GM19238 (cell line): Measurements from ENCODE around the gene C16orf96.
A peak's percentile ranks its signal among the peaks of the same experiment; 100 is the strongest.

Experiments used
- DNase-seq: peaks from one replicate; pipeline ENCODE4 v3.0.0; 2011; ENCODE audit warnings: low spot score; ENCODE audit not compliant: insufficient read length

Gene C16orf96

DNA sequence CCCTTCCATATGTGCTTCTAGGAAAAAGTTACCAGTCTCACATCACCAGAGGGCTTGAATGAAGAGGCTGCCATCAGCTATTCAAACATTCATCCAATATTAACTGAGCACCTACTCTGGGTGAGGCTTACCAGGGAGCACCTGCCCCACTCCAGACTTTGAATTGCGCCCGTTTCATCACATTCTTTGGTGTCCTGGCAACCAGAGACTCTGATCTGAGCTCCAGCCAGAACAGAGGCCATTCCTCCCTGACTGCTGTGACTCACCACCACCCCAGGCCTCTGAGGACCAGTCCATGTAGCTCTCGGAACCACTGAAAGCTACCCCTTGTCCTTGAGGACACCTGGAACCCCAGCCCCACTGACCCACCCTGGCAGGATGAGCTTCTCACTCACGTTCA lies at the start of gene C16orf96:
C16orf96 (plus strand) TSS at position 229 of the 400 bp plus-strand sequence; CDS start at position 379, 150 bp downstream.
- no peak for DNase-seq

DNA sequence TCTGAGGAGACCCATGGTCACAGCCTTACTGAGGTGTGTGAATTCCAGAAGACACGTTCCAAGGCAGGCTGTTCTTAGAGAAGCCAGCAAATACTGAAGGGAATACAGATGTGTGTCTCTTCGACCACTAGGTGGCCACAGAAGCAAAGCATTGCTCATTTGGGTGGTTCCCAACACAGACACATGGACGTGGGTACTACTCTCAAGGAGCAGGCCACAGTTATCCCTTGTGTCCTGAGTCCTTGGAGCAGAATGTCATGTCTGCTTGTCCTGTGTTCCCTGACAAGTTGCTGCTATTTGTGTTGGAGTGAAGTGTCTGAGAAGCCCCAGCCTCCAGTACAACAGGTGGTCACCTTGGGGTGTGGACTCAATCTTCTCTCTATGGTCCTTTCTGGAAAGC lies 49.7 kb upstream of the C16orf96 start:
- peak; percentile 57 for DNase-seq

DNA sequence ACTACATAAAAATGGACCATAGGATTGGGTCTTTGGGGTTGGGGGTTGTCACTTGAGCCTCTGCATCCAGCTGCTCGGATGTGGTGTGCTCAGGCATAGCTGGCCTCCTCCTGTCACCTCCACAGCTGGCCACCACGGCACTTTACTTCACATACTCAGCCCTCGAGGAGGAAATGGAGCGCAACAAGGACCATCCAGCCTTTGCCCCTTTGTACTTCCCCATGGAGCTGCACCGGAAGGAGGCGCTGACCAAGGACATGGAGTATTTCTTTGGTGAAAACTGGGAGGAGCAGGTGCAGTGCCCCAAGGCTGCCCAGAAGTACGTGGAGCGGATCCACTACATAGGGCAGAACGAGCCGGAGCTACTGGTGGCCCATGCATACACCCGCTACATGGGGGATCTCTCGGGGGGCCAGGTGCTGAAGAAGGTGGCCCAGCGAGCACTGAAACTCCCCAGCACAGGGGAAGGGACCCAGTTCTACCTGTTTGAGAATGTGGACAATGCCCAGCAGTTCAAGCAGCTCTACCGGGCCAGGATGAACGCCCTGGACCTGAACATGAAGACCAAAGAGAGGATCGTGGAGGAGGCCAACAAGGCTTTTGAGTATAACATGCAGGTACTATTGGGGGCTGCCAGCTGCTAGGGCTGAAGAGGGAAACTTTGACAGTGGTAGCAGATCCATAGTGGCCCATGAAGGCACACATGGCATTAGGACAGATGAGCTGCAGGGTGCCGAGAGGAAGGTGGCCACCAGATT lies 48.4 kb upstream of the C16orf96 start:
- no peak for DNase-seq

DNA sequence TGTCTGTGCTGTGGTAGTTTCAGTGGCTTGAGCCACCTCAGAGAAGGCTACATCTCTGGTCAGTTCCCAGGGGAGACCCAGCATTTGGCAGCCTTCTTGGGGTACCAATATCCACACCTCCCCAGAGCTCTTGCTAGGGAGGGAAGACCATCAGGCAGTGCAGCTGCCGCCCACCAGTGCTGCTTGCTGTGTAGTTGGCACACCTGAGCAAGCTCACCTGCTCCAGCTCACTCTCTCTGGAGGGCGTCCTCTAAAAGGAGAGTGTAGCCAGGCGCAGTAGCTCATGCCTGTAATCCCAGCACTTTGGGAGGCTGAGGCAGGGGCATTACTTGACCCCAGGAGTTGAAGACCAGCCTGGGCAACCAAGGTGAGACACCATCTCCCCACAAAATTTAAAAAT lies 47.3 kb upstream of the C16orf96 start:
- DNase-seq, result no peak

DNA sequence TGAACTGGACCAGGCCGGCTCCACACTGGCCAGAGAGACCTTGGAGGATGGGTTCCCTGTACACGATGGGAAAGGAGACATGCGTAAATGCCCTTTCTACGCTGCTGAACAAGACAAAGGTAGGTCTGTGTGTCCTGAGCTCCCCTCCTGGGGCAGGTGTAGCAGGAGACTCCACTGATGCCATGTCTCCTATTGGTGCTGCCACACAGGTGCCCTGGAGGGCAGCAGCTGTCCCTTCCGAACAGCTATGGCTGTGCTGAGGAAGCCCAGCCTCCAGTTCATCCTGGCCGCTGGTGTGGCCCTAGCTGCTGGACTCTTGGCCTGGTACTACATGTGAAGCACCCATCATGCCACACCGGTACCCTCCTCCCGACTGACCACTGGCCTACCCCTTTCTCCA lies 46.7 kb upstream of the C16orf96 start:
- no peak for DNase-seq

DNA sequence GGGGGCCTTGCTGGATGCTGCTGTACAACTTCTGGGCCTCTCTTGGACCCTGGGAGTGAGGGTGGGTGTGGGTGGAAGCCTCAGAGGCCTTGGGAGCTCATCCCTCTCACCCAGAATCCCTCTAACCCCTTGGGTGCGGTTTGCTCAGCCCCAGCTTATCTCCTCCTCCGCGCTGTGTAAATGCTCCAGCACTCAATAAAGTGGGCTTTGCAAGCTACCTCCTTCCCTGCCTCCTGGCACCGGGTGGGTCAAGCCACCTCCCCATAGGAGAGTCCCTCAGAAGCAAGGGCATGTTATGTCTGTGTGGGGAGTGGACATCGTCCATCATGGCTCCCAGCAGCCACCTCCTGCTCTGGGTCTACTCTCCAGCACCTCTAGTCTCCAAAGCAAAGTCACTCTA lies 46.0 kb upstream of the C16orf96 start:
- no peak for DNase-seq

DNA sequence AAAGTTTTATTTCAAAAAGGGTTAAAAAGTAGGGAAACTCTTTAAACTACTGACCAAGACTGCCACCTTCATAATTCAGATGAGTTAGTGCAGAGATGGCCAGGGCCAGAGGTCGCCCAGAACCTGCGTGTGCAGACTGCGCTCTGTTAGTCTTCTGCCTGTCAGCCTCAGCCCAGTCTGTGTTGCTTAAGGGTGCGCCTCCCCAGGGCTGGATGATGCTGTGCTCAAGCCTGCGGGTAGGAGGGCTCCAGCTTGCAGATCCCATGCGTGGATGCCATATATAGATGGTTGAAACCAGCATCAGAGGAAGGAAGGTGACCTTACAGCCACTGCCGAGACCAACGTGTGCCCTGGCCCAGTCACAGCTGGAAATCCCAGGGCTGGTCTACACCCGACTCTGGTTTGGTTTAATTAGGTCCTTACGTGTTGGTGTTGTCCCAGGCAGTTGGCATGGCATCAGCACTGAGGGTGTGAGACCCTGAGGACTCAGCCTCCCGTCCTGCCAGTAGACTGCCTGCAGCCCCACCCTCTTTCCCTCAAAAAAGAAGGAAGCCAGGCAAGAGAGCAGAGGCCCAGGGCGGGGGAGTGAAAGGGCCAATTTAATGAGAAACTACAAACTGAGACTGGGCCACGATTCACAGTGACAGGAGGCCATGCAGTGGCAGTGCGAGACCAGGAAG lies 45.3 kb upstream of the C16orf96 start:
- DNase-seq, result no peak

DNA sequence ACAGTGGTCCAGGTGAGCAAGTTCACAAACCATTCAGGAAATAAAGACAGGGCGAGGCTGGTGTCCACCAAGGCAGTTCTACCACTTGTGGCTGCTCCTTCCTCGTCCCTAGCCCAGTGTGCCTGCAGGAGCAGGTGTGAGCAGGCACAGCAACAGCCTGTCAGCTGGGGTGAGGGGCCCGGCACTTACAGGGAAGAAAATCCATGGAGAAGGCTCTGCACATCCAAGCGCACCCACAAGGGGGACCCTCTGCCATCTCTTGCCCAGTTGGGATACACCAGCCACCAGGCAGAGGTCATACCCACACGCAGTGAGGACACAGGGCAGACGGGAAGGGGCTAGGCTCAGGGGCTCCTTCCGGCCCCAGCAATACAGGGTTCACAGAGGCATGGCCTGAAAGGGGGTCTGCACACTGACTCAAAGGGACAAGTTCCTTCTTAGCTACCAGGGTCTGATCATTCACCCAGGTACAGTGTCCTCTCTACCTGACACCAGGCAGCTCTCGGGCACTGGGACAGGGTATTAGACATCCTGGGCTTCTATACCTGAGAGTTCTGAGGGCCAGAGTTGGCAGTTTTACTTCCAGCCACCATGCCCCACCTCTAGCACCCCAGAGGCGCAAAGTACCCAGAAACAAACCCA lies 44.6 kb upstream of the C16orf96 start:
- no peak for DNase-seq

DNA sequence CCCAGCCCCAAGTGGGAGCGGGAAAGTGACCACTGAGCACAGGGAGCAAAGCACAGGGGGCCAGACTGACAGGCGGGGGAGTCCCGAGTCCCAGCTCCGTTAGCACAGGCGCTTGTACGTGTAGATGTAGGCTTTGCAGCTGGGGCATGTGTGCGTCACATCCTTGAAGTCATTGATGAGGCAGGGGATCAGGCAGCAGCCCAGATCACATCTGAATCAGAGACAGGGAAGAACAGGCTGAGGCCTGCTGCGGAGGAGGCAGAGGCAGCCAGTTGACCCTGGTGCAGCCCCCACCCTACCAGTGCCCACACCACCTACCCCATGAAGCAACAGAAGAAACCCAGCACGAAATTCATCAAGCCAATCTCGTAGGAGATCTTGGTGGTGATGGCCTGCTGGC lies 43.7 kb upstream of the C16orf96 start:
- no peak for DNase-seq

DNA sequence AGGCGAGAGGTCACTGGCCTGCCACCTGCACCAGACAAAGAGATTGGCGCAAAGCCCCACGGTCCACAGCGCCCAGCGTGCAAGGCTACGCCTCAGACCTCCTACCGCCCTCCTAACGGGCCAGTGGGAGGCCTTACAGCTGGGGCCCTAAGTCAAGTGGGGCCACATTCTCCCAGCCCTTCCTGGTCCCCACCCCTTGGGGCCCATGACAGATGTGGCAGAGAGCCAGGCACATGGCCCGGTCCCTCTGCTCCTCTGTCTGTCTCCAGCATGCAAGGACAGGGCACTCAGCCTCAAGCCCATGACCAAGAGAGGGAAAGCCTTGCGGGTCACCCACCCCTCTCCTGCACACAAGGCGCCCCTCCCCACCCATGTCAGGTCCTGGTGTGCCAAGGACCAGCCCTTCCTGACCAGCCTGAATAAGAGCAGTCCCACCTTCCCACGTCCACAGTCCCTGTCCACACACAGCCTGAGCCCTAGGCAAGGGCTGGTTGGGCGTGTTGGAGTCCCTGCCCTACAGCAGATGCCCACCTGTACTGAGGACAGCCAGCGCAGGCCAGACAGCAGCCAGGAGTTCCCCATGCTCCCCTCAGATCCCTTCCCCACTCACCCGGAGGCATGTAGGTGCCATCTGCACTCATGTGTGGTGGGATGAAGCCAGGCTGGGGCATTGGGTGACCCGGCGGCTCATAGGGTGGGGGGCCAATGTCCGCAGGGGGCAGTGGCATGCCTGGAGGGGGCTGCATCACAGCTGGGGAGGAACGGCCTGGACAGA lies 42.9 kb upstream of the C16orf96 start:
- no peak for DNase-seq

DNA sequence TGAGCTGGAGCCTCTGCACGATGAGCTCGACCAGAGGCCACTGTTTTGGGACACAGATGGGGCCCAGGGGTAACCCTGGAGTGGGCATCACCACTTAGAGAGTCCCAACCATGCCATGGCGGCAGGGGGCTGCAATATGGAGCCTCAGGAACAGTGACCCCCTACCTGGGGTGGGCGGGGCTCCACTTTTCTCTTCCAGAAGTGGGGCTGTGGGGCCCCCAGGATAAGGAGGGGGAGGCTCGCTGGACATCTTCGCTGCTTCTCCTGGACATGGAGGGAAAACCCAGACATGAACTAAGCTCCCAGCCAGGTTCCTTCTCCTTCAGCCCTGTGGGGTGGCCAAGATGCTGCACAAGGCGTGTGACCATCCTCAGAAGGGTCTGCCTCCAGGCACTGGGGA lies 42.3 kb upstream of the C16orf96 start:
- no peak for DNase-seq

DNA sequence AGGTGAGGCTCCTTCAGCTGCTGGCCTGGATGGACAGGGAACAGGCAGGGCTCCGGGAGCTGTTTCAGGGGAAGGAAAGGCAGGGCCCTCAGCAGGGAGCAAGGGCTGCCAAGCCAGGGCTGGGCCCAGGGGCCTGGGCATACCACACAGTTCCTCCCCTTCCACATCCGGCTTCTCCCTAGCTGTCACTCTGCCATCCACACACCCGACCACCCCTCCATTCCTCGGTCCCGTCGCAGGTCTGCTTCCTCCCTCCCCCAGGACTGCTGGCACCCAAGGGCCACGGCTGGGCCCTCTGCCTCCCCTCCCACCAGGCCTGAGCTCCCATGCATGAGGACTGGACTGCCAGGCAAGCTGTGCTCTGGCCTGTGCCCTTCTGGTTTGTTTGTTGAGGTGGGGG lies 41.5 kb upstream of the C16orf96 start:
- DNase-seq, result no peak

DNA sequence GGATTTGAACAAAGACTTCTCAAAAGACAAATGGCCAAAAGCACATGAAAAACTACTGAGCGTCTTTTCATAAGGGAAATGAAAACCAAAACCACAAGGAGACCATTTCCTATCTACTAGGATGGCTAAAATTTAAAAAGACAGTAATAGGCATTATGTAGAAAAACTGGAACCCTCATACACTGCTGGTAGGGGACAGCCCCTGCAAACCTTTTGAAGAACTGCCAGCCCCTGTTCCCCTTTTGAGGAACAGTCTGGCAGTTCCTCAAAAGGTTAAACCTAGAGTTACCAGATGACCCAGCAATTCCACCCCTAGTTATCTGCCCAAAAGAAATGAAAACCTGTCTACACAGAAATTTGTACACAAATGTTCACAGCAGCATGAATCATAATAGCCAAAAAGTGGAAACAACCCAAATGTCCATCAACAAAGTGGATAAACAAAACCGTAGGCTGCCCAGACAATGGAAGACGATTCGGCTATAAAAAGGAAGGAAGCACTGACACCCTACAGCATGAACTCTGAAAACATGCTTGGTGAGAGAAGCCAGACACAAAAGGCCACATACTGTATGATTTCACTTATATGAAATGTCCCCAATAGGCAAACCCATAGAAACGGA lies 40.4 kb upstream of the C16orf96 start:
- no peak for DNase-seq

DNA sequence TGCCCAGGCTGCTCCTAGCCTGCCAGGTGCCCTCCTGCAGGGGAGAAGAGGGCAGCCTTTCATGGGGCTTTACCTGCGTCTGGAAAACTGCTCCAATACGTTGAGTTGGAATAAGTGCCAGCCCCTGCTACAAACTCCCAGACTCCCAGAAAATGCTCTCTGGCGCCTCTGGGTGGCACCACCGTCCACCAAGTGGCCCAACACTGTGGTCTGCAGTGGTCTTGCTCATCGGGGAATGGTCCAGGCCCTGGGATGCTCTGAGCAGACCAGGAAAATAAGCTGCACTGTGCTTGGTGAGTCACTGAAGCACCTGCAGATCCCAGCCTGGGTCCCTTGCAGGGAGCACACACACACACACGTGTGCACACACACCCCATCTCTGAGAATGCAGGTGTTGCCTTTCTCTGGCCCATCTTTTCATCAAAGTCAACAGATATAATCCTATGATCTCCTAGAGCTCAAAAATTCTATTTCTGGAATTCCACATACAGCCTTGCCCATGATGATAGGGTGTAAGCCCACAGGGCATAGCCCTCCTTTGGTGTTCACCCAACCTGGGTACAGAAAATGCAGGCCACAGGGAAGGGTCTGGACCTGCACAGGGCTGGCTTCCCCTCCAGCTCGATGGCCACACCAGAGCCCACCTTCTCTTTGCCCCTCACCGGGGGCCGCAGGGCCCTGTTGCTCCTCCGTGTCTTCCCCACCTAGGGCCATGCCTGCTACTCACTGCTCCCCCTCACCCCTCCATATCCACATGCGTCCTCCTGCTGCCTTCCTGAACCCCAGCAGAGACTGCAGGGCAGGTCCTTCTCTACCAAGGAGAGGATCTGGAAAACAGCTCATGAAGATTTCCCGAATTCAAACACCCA lies 38.1 kb upstream of the C16orf96 start:
- no peak for DNase-seq

DNA sequence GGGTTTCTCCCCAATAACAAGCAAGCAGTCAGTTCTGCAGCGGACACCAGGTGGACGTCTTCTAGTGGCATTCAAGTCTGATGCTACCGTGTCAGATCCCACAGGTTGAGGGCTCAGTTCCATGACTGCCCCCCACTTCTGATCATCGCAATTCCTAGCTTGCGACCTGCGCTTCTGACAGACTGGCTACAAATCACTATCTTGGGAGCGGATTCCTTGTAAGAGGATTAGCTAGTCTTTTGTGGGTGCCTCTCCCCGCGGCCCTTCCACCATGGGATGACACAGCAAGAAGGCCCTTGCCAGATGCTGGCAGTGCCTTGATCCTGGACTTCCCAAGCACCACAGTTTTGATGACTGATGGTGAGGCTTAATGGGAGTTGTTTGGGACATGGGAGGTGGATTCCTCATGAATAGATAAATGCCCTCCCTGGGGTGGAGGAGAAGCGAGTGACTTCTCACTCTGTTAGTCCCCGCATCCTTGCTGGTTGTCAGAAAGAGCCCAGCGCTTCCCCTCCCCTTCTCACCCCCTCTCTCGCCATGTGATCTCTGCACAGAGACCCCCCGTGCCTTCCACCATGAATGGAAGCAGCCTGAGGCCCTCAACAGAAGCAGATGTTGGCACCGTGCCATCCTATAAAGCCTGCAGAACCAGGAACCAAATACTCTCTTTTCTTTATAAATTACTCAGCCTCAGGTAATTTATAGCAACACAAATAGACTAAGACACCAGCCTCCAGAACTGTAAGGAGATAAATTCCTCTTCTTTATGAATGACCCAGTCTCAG lies 36.7 kb upstream of the C16orf96 start:
- no peak for DNase-seq

DNA sequence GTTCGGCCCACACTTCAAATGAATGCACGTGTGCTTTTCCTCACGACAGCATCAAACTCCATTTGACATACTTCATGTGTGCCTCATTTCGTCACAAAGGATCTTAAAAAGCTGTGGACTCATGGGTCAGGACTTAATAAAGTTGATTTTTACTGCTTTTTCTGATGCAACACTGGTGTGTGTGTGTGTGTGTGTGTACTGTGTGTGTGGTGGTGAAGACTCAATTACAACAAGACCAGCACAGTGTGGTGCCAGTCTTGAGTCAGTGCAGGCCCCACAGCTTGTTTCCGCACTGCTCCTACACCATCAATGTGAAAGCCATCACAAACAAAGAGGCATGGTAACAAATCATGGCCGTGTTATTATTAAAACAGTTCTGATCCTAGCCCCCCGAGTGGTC lies 35.2 kb upstream of the C16orf96 start:
- DNase-seq, result no peak

DNA sequence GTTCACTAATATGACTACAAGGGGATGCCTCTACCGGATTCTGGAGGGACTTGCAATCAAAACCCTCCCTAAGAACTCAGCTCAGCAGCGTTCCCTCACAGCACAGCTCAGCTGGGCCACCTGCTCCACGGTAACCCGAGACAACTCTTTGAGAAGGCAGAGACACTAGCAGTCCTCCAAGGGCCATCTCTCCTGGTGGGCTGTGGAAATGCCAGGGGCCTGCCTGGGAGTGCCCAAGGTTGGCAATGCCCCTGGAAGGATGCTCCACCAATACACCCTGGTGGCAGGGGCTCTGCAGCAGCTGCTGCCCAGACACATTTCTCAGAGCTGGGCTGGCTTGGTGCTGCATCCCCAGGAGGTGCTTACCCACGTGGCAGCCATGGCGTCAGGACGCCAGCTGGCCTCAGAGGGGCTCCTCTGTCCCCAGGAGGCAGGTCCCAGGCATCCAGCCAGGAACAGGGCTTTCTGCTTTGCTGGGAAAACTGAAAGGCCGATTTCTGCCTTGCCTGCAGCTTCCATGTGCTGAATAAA lies 34.0 kb upstream of the C16orf96 start:
- DNase-seq, result no peak

DNA sequence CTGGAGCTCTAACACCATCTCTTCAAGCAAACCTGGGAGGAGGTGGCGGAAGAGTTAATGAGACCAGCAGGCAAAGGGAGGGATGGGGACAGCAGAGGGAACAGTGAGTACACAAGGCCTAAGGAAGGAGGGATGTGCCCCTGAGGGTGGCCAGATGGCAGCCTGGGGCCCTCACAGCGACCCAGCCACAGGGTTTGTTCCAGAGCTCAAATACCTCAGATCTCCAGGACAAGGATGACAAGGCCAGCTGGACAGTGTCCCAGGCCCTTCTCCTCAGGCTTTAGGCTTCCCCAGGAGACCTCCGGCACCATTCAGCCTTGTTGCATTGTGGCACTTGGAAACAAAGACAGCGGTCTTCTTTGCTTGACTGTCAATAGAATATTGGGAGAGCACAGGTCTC lies 32.5 kb upstream of the C16orf96 start:
- DNase-seq, result no peak

DNA sequence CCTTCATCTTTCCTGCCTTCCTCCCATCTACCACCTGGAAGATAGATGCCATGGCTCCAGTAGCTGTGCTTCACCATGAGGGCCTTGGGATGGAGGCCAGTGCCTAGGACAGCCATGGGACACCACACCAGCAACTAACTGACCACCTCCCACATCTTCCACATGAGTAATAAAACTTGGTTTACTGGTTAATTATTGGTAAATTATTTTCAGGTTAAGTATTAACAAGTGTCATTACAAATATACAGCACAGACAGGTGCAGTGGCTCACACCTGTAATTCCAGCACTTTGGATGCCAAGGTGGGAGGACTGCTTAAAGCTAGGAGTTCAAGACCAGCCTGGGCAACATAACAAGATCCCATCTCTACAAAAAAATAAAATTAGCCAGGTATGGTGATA lies 31.6 kb upstream of the C16orf96 start:
- no peak for DNase-seq
